ENCODE results near the gene MARK3.

MARK3 gene

GRCh38 chr14:103548463-103549351, 163.5 kb downstream of the MARK3 start:
- no peaks in the 10 kb centered on the region for H3K27me3 ChIP-seq (ENCODE audit: insufficient read depth, low read depth, severe bottlenecking)
- H3K4me3 ChIP-seq (ENCODE audit: low read depth, low read length): no peak overlapping the region
- DNase-seq: no peak
- no peaks in the 10 kb centered on the region for H3K36me3 ChIP-seq
- H3K9me3 ChIP-seq (ENCODE audit: severe bottlenecking): no peaks in the 10 kb centered on the region
- no peak overlapping the region for H3K27ac ChIP-seq
- TF ChIP-seq, protein P1, sequence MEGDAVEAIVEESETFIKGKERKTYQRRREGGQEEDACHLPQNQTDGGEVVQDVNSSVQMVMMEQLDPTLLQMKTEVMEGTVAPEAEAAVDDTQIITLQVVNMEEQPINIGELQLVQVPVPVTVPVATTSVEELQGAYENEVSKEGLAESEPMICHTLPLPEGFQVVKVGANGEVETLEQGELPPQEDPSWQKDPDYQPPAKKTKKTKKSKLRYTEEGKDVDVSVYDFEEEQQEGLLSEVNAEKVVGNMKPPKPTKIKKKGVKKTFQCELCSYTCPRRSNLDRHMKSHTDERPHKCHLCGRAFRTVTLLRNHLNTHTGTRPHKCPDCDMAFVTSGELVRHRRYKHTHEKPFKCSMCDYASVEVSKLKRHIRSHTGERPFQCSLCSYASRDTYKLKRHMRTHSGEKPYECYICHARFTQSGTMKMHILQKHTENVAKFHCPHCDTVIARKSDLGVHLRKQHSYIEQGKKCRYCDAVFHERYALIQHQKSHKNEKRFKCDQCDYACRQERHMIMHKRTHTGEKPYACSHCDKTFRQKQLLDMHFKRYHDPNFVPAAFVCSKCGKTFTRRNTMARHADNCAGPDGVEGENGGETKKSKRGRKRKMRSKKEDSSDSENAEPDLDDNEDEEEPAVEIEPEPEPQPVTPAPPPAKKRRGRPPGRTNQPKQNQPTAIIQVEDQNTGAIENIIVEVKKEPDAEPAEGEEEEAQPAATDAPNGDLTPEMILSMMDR (IDR thresholded peaks at IDR 0.05; ENCODE audit: low read depth, low read length): no peak

- H3K9me3 ChIP-seq (ENCODE audit: severe bottlenecking): no peaks in the 10 kb centered on the region
- no peak overlapping the region for H3K27ac ChIP-seq
- TF ChIP-seq, protein P1 (IDR thresholded peaks at IDR 0.05; ENCODE audit: low read depth, low read length): peak; percentile 53
- no peak overlapping the region for H3K4me3 ChIP-seq (ENCODE audit: low read depth, low read length)
- H3K27me3 ChIP-seq (ENCODE audit: insufficient read depth, low read depth, severe bottlenecking): no peaks in the 10 kb centered on the region
- DNase-seq: no peak
- H3K36me3 ChIP-seq: no peaks in the 10 kb centered on the region
Observed at GRCh38 chr14:103549361-103550311, 164.4 kb downstream of the MARK3 start.

- Histone ChIP-seq H3K4me3 (ENCODE audit: low read depth, low read length) (no peak overlapping the region), H3K27ac (no peak overlapping the region), H3K27me3 (ENCODE audit: insufficient read depth, low read depth, severe bottlenecking) (no peaks in the 10 kb centered on the region), H3K36me3 (peaks cover 4% of the 10 kb centered on the region; the same call in 1 of the 2 replicates), H3K9me3 (ENCODE audit: severe bottlenecking) (no peaks in the 10 kb centered on the region)
- DNase-seq: no peak
- TF ChIP-seq, protein P1 (IDR thresholded peaks at IDR 0.05; ENCODE audit: low read depth, low read length): no peak
Observed at GRCh38 chr14:103550451-103551337, 165.5 kb downstream of the MARK3 start.

GRCh38 chr14:103551338-103551762, 166.1 kb downstream of the MARK3 start:
- Histone ChIP-seq H3K36me3 (peaks cover 4% of the 10 kb centered on the region; the same call in 1 of the 2 replicates), H3K4me3 (ENCODE audit: low read depth, low read length) (no peak overlapping the region), H3K9me3 (ENCODE audit: severe bottlenecking) (no peaks in the 10 kb centered on the region), H3K27ac (no peak overlapping the region), H3K27me3 (ENCODE audit: insufficient read depth, low read depth, severe bottlenecking) (no peaks in the 10 kb centered on the region)
- DNase-seq: no peak
- TF ChIP-seq, protein P1 (IDR thresholded peaks at IDR 0.05; ENCODE audit: low read depth, low read length): no peak
